Activated CD8-positive, alpha-beta T cell treated with anti-CD3 and anti-CD28 coated beads for 36 hours (primary cell): Measurements from ENCODE around the gene OPCML. TPM values are rescaled to one million over a fixed set of nuclear protein-coding genes. Genes with fewer than 3 reads are reported as not detected.

Source experiments
- ATAC-seq: fragments of 200-7000 bp; cut with Tn5 transposase; one replicate; pipeline ENCODE4 v1.10.0; 2021; ENCODE audit warnings: mild to moderate bottlenecking, moderate library complexity
- CTCF ChIA-PET: fragments of 350-600 bp; sonication (Branson Sonifier 250); formaldehyde crosslinking; loops from one replicate; lab custom pipeline; 2021; ENCODE audit warnings: antibody characterized with exemption; lab: Charles Lee
- POLR2A ChIA-PET: fragments of 350-600 bp; sonication (Branson Sonifier 250); formaldehyde crosslinking; loops from one replicate; lab custom pipeline; 2021; ENCODE audit warnings: antibody characterized with exemption; lab: Charles Lee
- DNase-seq: peaks from one replicate; pipeline ENCODE4 v3.0.0-alpha.2; 2020
- H3K27ac Mint-ChIP-seq: one replicate; pipeline ENCODE4 v1.8.0; 2021; ENCODE audit warnings: mild to moderate bottlenecking, mixed read lengths
- H3K27me3 Mint-ChIP-seq: one replicate; pipeline ENCODE4 v1.8.0; 2021; ENCODE audit warnings: mixed read lengths
- H3K36me3 Mint-ChIP-seq: one replicate; pipeline ENCODE4 v1.8.0; 2021; ENCODE audit warnings: low read depth, mixed read lengths
- H3K4me1 Mint-ChIP-seq: one replicate; pipeline ENCODE4 v1.8.0; 2021; ENCODE audit warnings: low read depth, mixed read lengths
- H3K4me3 Mint-ChIP-seq: one replicate; pipeline ENCODE4 v1.8.0; 2021; ENCODE audit warnings: mild to moderate bottlenecking, moderate library complexity, mixed read lengths
- H3K9me3 Mint-ChIP-seq: one replicate; pipeline ENCODE4 v1.8.0; 2021; ENCODE audit warnings: mixed read lengths
- CTCF ChIP-seq: fragments of 200-600 bp; IDR thresholded peaks from one replicate; pipeline ENCODE4 v1.8.0; 2022; ENCODE audit warnings: antibody characterized with exemption, mild to moderate bottlenecking
- intact Hi-C: fragments of 100-400 bp; cut with micrococcal nuclease; formaldehyde crosslinking; loops from one replicate; pipeline ENCODE4 v1.10.0; 2022
- total RNA-seq, 2 experiments: library from RNA; stranded (reverse); gene quantifications; one replicate each; pipeline ENCODE4 v1.2.3, GENCODE V29; 2021

The OPCML gene
- total RNA-seq, 2 experiments from 2014 or later, result not detected

- TF ChIP-seq CTCF, result no peak
- no peak overlapping the region for H3K27ac Mint-ChIP-seq
- intact Hi-C loops, result no loop called here
- H3K9me3 Mint-ChIP-seq, result no peaks in the 10 kb centered on the region
- CTCF ChIA-PET, result interaction anchor here (1.8 kb wide), 1 partner anchor 35 kb away, joined by 6 read pairs; no protein-coding TSS in a partner anchor
- no peak overlapping the region for H3K4me3 Mint-ChIP-seq
- no peak for ATAC-seq
- POLR2A ChIA-PET, result no interaction called here
- H3K27me3 Mint-ChIP-seq, result peaks cover 8% of the 10 kb centered on the region
- H3K4me1 Mint-ChIP-seq, result no peaks in the 10 kb centered on the region
- DNase-seq, result no peak
- no peaks in the 10 kb centered on the region for H3K36me3 Mint-ChIP-seq
These were observed 556.2 kb downstream of the OPCML start for GRCh38 chr11:132976115-132976514.

GRCh38 chr11:132973686-132974085 is 558.6 kb downstream of the OPCML start:
- Mint-ChIP-seq H3K4me3 (no peak overlapping the region), H3K36me3 (no peaks in the 10 kb centered on the region), H3K4me1 (no peaks in the 10 kb centered on the region), H3K9me3 (no peaks in the 10 kb centered on the region), H3K27me3 (peaks cover 8% of the 10 kb centered on the region), H3K27ac (no peak overlapping the region)
- no peak for DNase-seq
- ChIA-PET CTCF (no interaction called here), POLR2A (interaction anchor here (0.8 kb wide), 1 partner anchor 20 kb away, joined by 6 read pairs; no protein-coding TSS in a partner anchor)
- no peak for ATAC-seq
- TF ChIP-seq CTCF, result no peak
- intact Hi-C loops, result no loop called here

- intact Hi-C loops, result no loop called here
- H3K36me3 Mint-ChIP-seq, result no peaks in the 10 kb centered on the region
- no peak overlapping the region for H3K4me3 Mint-ChIP-seq
- no peaks in the 10 kb centered on the region for H3K4me1 Mint-ChIP-seq
- ChIA-PET CTCF (no interaction called here), POLR2A (no interaction called here)
- H3K9me3 Mint-ChIP-seq, result no peaks in the 10 kb centered on the region
- no peak overlapping the region for H3K27ac Mint-ChIP-seq
- ATAC-seq (no peak), DNase-seq (no peak)
- peaks cover 9% of the 10 kb centered on the region for H3K27me3 Mint-ChIP-seq
- no peak for TF ChIP-seq CTCF
These were observed 559.7 kb downstream of the OPCML start for GRCh38 chr11:132972565-132972964.

- TF ChIP-seq CTCF, result no peak
- Mint-ChIP-seq H3K4me1 (no peaks in the 10 kb centered on the region), H3K4me3 (no peak overlapping the region), H3K9me3 (no peaks in the 10 kb centered on the region), H3K27me3 (peaks cover 7% of the 10 kb centered on the region), H3K36me3 (no peaks in the 10 kb centered on the region), H3K27ac (no peak overlapping the region)
- DNase-seq (no peak), ATAC-seq (no peak)
- intact Hi-C loops, result no loop called here
- ChIA-PET CTCF (no interaction called here), POLR2A (no interaction called here)
These were observed 561.0 kb downstream of the OPCML start for GRCh38 chr11:132971351-132971750.

DNA sequence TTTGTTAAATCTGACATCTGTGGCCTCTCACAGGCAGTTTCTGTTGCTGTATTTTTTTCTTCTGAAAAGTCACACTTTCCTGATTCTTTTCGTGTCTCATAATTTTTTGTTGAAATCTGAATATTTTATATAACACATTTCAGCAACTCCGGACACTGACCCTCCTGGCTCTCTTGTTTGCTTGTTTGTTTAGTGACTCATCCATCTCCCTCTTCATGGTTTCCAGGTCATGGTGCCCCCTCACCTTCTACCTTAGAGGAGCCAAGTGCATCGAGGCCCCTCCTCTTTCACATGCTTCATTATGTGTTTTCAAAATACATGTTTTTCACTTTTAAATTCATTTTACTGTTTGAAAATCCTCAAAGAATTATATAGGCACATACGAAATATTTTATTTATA is 562.4 kb downstream of the OPCML start:
- H3K27ac Mint-ChIP-seq, result no peak overlapping the region
- ATAC-seq (no peak), DNase-seq (no peak)
- no peak for TF ChIP-seq CTCF
- H3K4me3 Mint-ChIP-seq, result no peak overlapping the region
- H3K27me3 Mint-ChIP-seq, result peaks cover 5% of the 10 kb centered on the region
- no peaks in the 10 kb centered on the region for H3K9me3 Mint-ChIP-seq
- H3K36me3 Mint-ChIP-seq, result no peaks in the 10 kb centered on the region
- ChIA-PET CTCF (no interaction called here), POLR2A (no interaction called here)
- intact Hi-C loops, result no loop called here
- no peaks in the 10 kb centered on the region for H3K4me1 Mint-ChIP-seq
